Panc1 (cell line): ENCODE measurements around the gene DEPP1. TPM values are rescaled to one million over a fixed set of nuclear protein-coding genes. Genes with fewer than 3 reads are reported as not detected.

Experiments used
- ATAC-seq: fragments of 200-7000 bp; cut with Tn5 transposase; 2 replicates; pipeline ENCODE4 v1.9.1; 2020; ENCODE audit warnings: mild to moderate bottlenecking, moderate library complexity
- BruUV-seq: library from RNA; stranded (reverse); fragments of 400-500 nt; replicated peaks from 2 replicates; lab custom pipeline; 2021; lab: Mats Ljungman, UMichigan
- CTCF ChIA-PET: fragments of 300-600 bp; sonication (Branson Sonifier 250); formaldehyde crosslinking; loops from one replicate; lab custom pipeline; 2022; ENCODE audit warnings: antibody characterized with exemption; lab: Charles Lee
- POLR2A ChIA-PET: fragments of 300-600 bp; sonication (Branson Sonifier 250); formaldehyde crosslinking; loops from one replicate; lab custom pipeline; 2022; ENCODE audit warnings: antibody characterized with exemption; lab: Charles Lee
- DNase-seq: peaks from one replicate; pipeline ENCODE4 v3.0.0-alpha.2; 2010; ENCODE audit warnings: low read depth, low spot score
- H3K27ac ChIP-seq: 2 replicates; pipeline ENCODE4 v1.5.1; 2011; ENCODE audit warnings: mild to moderate bottlenecking, low read length, inconsistent platforms
- H3K27me3 ChIP-seq: fragments of 200-500 bp; sonication (Bioruptor generic); 2 replicates; pipeline ENCODE4 v1.6.0; 2014; ENCODE audit warnings: low read length, inconsistent platforms; ENCODE audit not compliant: control insufficient read depth, insufficient read depth
- H3K36me3 ChIP-seq: fragments of 200-500 bp; sonication (Bioruptor generic); 2 replicates; pipeline ENCODE4 v1.5.1; 2014; ENCODE audit warnings: inconsistent platforms, mild to moderate bottlenecking, low read length, moderate library complexity; ENCODE audit not compliant: control insufficient read depth, insufficient read depth
- H3K4me1 ChIP-seq: 2 replicates; pipeline ENCODE4 v1.5.1; 2011; ENCODE audit warnings: inconsistent platforms, mild to moderate bottlenecking, low read length, moderate library complexity; ENCODE audit not compliant: control insufficient read depth, insufficient read depth
- H3K4me3 ChIP-seq, 2 experiments: 2 replicates each; pipeline ENCODE4 v1.5.1; 2011 to 2012; ENCODE audit warnings: low read depth in 2 of 2, low read length in 2 of 2, mild to moderate bottlenecking in 2 of 2, inconsistent platforms in 1 of 2, moderate library complexity in 1 of 2
- H3K9me3 ChIP-seq: fragments of 200-500 bp; sonication (Bioruptor generic); 2 replicates; pipeline ENCODE4 v1.5.1; 2014; ENCODE audit warnings: low read depth, mild to moderate bottlenecking, inconsistent platforms, low read length, moderate library complexity; ENCODE audit not compliant: control insufficient read depth, insufficient read depth
- POLR2AphosphoS5 ChIP-seq: IDR thresholded peaks from 2 replicates; pipeline ENCODE4 v1.6.1; 2012; ENCODE audit warnings: mild to moderate bottlenecking, low read depth, low read length, moderate library complexity
- SIN3A ChIP-seq: IDR thresholded peaks from 2 replicates; pipeline ENCODE4 v1.6.1; 2012; ENCODE audit warnings: low read depth, mild to moderate bottlenecking, low read length, moderate library complexity, borderline replicate concordance; ENCODE audit not compliant: insufficient read depth
- TCF7L2 ChIP-seq: IDR thresholded peaks from 2 replicates; pipeline ENCODE4 v1.6.1; 2011; ENCODE audit warnings: mild to moderate bottlenecking, low read depth, low read length, inconsistent platforms
- in situ Hi-C: cut with HindIII; loops from 2 replicates; pipeline ENCODE4 v1.10.0; 2016; ENCODE audit warnings: low sequenced_read_pairs, low pct_unique_long_range_greater_than_20kb
- intact Hi-C: fragments of 100-400 bp; cut with micrococcal nuclease; formaldehyde crosslinking; loops from one replicate; pipeline ENCODE4 v1.10.0; 2022; ENCODE audit not compliant: unreplicated experiment
- total RNA-seq: library from RNA; stranded (reverse); gene quantifications from one replicate; pipeline ENCODE4 v1.2.1, GENCODE V29; 2021; ENCODE audit not compliant: unreplicated experiment
- TF ChIP-seq, protein P1 (sequence below): fragments of 450-650 bp; IDR thresholded peaks from 2 replicates; pipeline ENCODE4 v1.5.1; 2017; ENCODE audit warnings: mild to moderate bottlenecking
- TF ChIP-seq, protein P2 (sequence below), 2 experiments: IDR thresholded peaks; 2 replicates each; pipeline ENCODE4 v1.6.1; 2011 to 2012; ENCODE audit warnings: low read depth in 2 of 2, control low read depth in 1 of 2, low read length in 1 of 2, mild to moderate bottlenecking in 1 of 2, moderate library complexity in 1 of 2; ENCODE audit not compliant: insufficient read depth in 1 of 2

DEPP1 gene
- total RNA-seq, 1 experiment from 2014 or later, result 16.6 TPM

DNA sequence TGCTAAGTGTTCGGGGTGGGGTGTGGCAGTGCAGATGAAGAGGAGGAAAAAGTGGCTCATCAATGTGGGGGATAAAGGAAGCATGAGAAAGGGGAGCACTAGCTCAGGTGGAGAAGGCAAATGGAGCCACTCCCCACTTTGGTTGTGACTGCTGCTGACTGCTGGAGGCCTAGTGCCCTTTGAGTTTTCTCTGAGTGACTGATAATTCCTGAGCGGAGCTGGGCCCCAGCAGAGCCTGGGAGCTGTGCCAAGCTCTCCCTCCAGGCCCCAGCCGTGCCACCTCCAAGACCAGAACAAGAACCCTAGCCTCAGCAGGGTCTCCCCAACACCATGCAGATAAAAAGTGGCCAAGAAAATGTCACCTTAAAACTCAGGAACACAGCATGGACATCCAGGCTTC, 28.7 kb downstream of the DEPP1 start:
- Histone ChIP-seq H3K36me3 (no peaks in the 10 kb centered on the region), H3K27me3 (no peaks in the 10 kb centered on the region), H3K9me3 (peaks cover 4% of the 10 kb centered on the region; the same call in 1 of the 2 replicates), H3K27ac (no peak overlapping the region), H3K4me3 (no peak overlapping the region), H3K4me1 (peaks cover 4% of the 10 kb centered on the region; the same call in 1 of the 2 replicates)
- no TSS peak for BruUV-seq
- in situ Hi-C loops, result no loop called here
- ATAC-seq, result no peak
- ChIA-PET POLR2A (interaction anchor here (0.6 kb wide), 1 partner anchor 1624 kb away, joined by 13 read pairs; no protein-coding TSS in a partner anchor), CTCF (interaction anchor here (0.6 kb wide), 1 partner anchor 75 kb away, joined by 3 read pairs; no protein-coding TSS in a partner anchor)
- no peak for DNase-seq
- intact Hi-C loops, result no loop called here
- TF ChIP-seq SIN3A (no peak), TCF7L2 (no peak), POLR2AphosphoS5 (no peak; the same call in 1 of the 2 replicates)
- TF ChIP-seq, protein P1, sequence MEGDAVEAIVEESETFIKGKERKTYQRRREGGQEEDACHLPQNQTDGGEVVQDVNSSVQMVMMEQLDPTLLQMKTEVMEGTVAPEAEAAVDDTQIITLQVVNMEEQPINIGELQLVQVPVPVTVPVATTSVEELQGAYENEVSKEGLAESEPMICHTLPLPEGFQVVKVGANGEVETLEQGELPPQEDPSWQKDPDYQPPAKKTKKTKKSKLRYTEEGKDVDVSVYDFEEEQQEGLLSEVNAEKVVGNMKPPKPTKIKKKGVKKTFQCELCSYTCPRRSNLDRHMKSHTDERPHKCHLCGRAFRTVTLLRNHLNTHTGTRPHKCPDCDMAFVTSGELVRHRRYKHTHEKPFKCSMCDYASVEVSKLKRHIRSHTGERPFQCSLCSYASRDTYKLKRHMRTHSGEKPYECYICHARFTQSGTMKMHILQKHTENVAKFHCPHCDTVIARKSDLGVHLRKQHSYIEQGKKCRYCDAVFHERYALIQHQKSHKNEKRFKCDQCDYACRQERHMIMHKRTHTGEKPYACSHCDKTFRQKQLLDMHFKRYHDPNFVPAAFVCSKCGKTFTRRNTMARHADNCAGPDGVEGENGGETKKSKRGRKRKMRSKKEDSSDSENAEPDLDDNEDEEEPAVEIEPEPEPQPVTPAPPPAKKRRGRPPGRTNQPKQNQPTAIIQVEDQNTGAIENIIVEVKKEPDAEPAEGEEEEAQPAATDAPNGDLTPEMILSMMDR, result no peak
- TF ChIP-seq, protein P2, sequence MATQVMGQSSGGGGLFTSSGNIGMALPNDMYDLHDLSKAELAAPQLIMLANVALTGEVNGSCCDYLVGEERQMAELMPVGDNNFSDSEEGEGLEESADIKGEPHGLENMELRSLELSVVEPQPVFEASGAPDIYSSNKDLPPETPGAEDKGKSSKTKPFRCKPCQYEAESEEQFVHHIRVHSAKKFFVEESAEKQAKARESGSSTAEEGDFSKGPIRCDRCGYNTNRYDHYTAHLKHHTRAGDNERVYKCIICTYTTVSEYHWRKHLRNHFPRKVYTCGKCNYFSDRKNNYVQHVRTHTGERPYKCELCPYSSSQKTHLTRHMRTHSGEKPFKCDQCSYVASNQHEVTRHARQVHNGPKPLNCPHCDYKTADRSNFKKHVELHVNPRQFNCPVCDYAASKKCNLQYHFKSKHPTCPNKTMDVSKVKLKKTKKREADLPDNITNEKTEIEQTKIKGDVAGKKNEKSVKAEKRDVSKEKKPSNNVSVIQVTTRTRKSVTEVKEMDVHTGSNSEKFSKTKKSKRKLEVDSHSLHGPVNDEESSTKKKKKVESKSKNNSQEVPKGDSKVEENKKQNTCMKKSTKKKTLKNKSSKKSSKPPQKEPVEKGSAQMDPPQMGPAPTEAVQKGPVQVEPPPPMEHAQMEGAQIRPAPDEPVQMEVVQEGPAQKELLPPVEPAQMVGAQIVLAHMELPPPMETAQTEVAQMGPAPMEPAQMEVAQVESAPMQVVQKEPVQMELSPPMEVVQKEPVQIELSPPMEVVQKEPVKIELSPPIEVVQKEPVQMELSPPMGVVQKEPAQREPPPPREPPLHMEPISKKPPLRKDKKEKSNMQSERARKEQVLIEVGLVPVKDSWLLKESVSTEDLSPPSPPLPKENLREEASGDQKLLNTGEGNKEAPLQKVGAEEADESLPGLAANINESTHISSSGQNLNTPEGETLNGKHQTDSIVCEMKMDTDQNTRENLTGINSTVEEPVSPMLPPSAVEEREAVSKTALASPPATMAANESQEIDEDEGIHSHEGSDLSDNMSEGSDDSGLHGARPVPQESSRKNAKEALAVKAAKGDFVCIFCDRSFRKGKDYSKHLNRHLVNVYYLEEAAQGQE (IDR thresholded peaks at IDR 0.05; ENCODE audit: insufficient read depth in 1 of 2, low read depth in 2 of 2, low read length in 1 of 2), result no peak

DNA sequence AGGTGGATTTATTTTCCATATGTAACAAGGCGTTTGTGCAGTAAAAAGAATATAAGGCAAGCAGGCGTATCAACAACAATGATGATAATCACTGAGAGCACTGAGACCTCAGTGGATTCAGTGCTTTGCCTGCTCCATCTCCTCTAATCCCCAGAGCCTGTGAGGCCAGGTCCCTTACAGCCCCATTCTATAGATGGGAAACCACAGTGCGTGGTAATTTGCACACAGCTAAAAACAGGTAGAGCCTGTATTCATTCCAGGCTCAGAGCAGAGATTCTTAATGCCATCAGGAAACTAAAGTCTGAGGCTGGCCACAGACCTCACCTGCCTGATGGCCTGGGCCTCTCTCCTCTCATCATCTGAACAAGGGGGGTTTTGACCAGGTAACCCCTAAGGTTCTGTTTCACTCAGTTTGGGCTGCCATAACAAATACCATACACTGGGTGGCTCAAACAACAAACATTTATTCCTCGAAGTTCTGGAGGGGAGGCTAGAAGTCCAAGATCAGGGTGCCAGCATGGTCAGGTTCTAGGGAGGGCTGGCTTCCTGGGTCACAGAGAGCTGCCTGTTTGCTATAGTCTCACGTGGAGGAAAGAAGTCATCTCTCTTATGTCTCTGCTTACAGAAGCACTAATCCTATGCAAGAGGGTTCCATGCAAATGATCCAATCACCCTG, 29.3 kb downstream of the DEPP1 start:
- intact Hi-C loops, result no loop called here
- Histone ChIP-seq H3K9me3 (peaks cover 10% of the 10 kb centered on the region; the same call in 1 of the 2 replicates), H3K36me3 (no peaks in the 10 kb centered on the region), H3K27ac (no peak overlapping the region), H3K27me3 (no peaks in the 10 kb centered on the region), H3K4me1 (peaks cover 4% of the 10 kb centered on the region; the same call in 1 of the 2 replicates), H3K4me3 (no peak overlapping the region)
- no TSS peak for BruUV-seq
- ChIA-PET CTCF (interaction anchor here (0.6 kb wide), 1 partner anchor 75 kb away, joined by 3 read pairs; no protein-coding TSS in a partner anchor), POLR2A (no interaction called here)
- in situ Hi-C loops, result no loop called here
- TF ChIP-seq, protein P1, result 0 out of 2 replicates have a peak, but pooled peaks have one; percentile 18
- no peak for TF ChIP-seq SIN3A
- peak; percentile 31; the same call in 1 of the 2 replicates for ATAC-seq
- no peak for DNase-seq
